ENCODE measurements around the gene THRAP3. TPM values are rescaled to one million over a fixed set of nuclear protein-coding genes. Genes with fewer than 3 reads are reported as not detected.

Gene THRAP3
- polyA plus RNA-seq, 1 of the 3 experiments (the other 2 are of a cell fraction) = 33.7 TPM

DNA sequence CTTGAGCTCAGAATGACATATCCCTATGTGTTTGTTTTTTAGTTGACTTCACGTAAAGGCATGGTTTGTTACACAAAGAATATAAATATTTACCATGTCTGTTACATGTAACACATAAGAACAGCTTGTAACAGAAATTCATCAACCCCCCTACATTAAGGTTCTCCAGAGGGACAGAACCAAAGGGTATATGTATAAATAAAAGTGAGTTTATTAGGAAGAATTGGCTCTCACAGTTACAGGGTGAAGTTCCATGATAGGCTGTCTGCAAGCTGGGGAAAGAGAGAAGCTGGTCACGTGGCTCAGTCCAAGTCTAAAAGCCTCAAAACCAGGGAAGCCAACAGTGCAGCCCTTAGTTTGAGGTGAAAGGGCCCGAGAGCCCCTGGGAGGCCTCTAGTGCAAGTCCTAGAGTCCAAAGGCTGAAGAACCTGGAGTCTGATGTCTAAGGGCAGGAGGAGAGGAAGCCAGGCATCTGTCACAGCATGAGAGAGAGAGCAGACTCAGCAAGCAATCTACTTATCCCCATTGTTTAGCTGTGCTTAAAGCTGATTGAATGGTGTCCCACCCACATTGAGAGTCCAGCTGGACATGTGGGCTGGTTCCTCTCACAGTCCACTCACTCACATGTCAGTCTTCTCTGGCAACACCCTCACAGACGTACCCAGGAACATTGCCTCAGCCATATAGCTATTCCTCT is 15.8 kb downstream of the THRAP3 start:
- TF ChIP-seq ELF1 (IDR thresholded peaks at IDR 0.05) (no peak), TEAD4 (IDR thresholded peaks at IDR 0.05; ENCODE audit: borderline replicate concordance, insufficient read depth) (no peak), MXI1 (IDR thresholded peaks at IDR 0.05; ENCODE audit: low read depth, low read length) (0 out of 2 replicates have a peak, but pooled peaks have one; percentile 18)
- no peaks in the 10 kb centered on the region for H3K9me2 ChIP-seq
- H3K27me3 ChIP-seq (ENCODE audit: insufficient read depth) = no peaks in the 10 kb centered on the region
- peaks cover 97% of the 10 kb centered on the region for H3K79me2 ChIP-seq (ENCODE audit: insufficient read depth)
- H3F3A ChIP-seq (replicated peaks; ENCODE audit: insufficient read depth) = peaks cover 38% of the 10 kb centered on the region
- peaks cover 0 to 33% of the 10 kb centered on the region in 2 experiments for H3K36me3 ChIP-seq (replicated peaks in 1 of 2; ENCODE audit: control insufficient read depth in 1 of 2, insufficient read depth in 2 of 2, low read length in 1 of 2)
- 88% methylated on average over 4 of the region's 4 CpGs for WGBS (ENCODE audit: low lambda C conversion rate)
- H3K4me3 ChIP-seq (ENCODE audit: low read depth in 2 of 2, low read length in 1 of 2) = no peak overlapping the region
- H3K27ac ChIP-seq (ENCODE audit: low read depth in 2 of 2, low read length in 1 of 2) = no peak overlapping the region
- DNase-seq = no peak
- no peak overlapping the region for H3K4me2 ChIP-seq
- H2AFZ ChIP-seq (ENCODE audit: low read depth) = no peak overlapping the region
- POLR2A ChIA-PET = no interaction called here
- no peak overlapping the region for H3K9ac ChIP-seq
- H4K20me1 ChIP-seq (ENCODE audit: insufficient read depth) = peaks cover 91% of the 10 kb centered on the region
- CTCF ChIA-PET = interaction anchor here (1.2 to 2.1 kb wide), 2 partner anchors 23 to 52 kb away, joined by 3 to 5 read pairs; no protein-coding TSS in a partner anchor
- H3K4me1 ChIP-seq (ENCODE audit: control insufficient read depth in 1 of 2, insufficient read depth in 2 of 2, low read depth in 1 of 2, low read length in 1 of 2) = no peaks in the 10 kb centered on the region
- H3K9me3 ChIP-seq = no peaks in the 10 kb centered on the region

GRCh38 chr1:36247538-36247937 is 23.3 kb downstream of the THRAP3 start:
- peaks cover 91% of the 10 kb centered on the region for H4K20me1 ChIP-seq (ENCODE audit: insufficient read depth)
- TF ChIP-seq TCF12 (IDR thresholded peaks at IDR 0.05) (no peak), RXRA (IDR thresholded peaks at IDR 0.05; ENCODE audit: borderline replicate concordance, low read depth) (no peak), RFX5 (IDR thresholded peaks at IDR 0.05; ENCODE audit: low read length) (no peak), JUND (IDR thresholded peaks at IDR 0.05) (no peak), GABPA (IDR thresholded peaks at IDR 0.05; ENCODE audit: low read depth) (no peak), FOSL2 (IDR thresholded peaks at IDR 0.05; ENCODE audit: borderline replicate concordance, low read depth) (no peak), MXI1 (IDR thresholded peaks at IDR 0.05; ENCODE audit: low read depth, low read length) (no peak), ELF1 (IDR thresholded peaks at IDR 0.05) (no peak), SMC3 (IDR thresholded peaks at IDR 0.05; ENCODE audit: low read depth, low read length) (no peak), TEAD4 (IDR thresholded peaks at IDR 0.05; ENCODE audit: borderline replicate concordance, insufficient read depth) (no peak), SIN3A (IDR thresholded peaks at IDR 0.05; ENCODE audit: borderline replicate concordance, low read depth, low read length) (no peak)
- TF ChIP-seq, protein P1, sequence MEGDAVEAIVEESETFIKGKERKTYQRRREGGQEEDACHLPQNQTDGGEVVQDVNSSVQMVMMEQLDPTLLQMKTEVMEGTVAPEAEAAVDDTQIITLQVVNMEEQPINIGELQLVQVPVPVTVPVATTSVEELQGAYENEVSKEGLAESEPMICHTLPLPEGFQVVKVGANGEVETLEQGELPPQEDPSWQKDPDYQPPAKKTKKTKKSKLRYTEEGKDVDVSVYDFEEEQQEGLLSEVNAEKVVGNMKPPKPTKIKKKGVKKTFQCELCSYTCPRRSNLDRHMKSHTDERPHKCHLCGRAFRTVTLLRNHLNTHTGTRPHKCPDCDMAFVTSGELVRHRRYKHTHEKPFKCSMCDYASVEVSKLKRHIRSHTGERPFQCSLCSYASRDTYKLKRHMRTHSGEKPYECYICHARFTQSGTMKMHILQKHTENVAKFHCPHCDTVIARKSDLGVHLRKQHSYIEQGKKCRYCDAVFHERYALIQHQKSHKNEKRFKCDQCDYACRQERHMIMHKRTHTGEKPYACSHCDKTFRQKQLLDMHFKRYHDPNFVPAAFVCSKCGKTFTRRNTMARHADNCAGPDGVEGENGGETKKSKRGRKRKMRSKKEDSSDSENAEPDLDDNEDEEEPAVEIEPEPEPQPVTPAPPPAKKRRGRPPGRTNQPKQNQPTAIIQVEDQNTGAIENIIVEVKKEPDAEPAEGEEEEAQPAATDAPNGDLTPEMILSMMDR (IDR thresholded peaks at IDR 0.05) = no peak
- TF ChIP-seq, protein P2, sequence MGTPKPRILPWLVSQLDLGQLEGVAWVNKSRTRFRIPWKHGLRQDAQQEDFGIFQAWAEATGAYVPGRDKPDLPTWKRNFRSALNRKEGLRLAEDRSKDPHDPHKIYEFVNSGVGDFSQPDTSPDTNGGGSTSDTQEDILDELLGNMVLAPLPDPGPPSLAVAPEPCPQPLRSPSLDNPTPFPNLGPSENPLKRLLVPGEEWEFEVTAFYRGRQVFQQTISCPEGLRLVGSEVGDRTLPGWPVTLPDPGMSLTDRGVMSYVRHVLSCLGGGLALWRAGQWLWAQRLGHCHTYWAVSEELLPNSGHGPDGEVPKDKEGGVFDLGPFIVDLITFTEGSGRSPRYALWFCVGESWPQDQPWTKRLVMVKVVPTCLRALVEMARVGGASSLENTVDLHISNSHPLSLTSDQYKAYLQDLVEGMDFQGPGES (IDR thresholded peaks at IDR 0.05; ENCODE audit: low read depth, low read length) = no peak
- TF ChIP-seq, protein P3, sequence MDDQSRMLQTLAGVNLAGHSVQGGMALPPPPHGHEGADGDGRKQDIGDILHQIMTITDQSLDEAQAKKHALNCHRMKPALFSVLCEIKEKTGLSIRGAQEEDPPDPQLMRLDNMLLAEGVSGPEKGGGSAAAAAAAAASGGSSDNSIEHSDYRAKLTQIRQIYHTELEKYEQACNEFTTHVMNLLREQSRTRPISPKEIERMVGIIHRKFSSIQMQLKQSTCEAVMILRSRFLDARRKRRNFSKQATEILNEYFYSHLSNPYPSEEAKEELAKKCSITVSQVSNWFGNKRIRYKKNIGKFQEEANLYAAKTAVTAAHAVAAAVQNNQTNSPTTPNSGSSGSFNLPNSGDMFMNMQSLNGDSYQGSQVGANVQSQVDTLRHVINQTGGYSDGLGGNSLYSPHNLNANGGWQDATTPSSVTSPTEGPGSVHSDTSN (IDR thresholded peaks at IDR 0.05) = no peak
- TF ChIP-seq, protein P4, sequence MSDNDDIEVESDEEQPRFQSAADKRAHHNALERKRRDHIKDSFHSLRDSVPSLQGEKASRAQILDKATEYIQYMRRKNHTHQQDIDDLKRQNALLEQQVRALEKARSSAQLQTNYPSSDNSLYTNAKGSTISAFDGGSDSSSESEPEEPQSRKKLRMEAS (IDR thresholded peaks at IDR 0.05; ENCODE audit: low read depth) = no peak
- TF ChIP-seq, protein P5, sequence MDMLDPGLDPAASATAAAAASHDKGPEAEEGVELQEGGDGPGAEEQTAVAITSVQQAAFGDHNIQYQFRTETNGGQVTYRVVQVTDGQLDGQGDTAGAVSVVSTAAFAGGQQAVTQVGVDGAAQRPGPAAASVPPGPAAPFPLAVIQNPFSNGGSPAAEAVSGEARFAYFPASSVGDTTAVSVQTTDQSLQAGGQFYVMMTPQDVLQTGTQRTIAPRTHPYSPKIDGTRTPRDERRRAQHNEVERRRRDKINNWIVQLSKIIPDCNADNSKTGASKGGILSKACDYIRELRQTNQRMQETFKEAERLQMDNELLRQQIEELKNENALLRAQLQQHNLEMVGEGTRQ (IDR thresholded peaks at IDR 0.05; ENCODE audit: borderline replicate concordance, low read depth, low read length) = no peak
- TF ChIP-seq, protein P6, sequence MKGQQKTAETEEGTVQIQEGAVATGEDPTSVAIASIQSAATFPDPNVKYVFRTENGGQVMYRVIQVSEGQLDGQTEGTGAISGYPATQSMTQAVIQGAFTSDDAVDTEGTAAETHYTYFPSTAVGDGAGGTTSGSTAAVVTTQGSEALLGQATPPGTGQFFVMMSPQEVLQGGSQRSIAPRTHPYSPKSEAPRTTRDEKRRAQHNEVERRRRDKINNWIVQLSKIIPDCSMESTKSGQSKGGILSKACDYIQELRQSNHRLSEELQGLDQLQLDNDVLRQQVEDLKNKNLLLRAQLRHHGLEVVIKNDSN (IDR thresholded peaks at IDR 0.05; ENCODE audit: borderline replicate concordance, low read depth) = no peak

More at GRCh38 chr1:36247538-36247937, 23.3 kb downstream of the THRAP3 start:
- H3K9ac ChIP-seq = no peak overlapping the region
- POLR2A ChIA-PET = no interaction called here
- H2AFZ ChIP-seq (ENCODE audit: low read depth) = no peak overlapping the region
- no peak for DNase-seq
- CTCF ChIA-PET = no interaction called here
- H3K9me3 ChIP-seq = no peaks in the 10 kb centered on the region
- peaks cover 0 to 6% of the 10 kb centered on the region in 2 experiments; a peak in 2 of 4 replicates for H3K4me1 ChIP-seq (ENCODE audit: control insufficient read depth in 1 of 2, insufficient read depth in 2 of 2, low read depth in 1 of 2, low read length in 1 of 2)
- no peaks in the 10 kb centered on the region for H3K27me3 ChIP-seq (ENCODE audit: insufficient read depth)
- H3K9me2 ChIP-seq = no peaks in the 10 kb centered on the region
- H3F3A ChIP-seq (replicated peaks; ENCODE audit: insufficient read depth) = peaks cover 31% of the 10 kb centered on the region
- WGBS (ENCODE audit: low lambda C conversion rate) = 94% methylated on average over 3 of the region's 3 CpGs
- no peaks in the 10 kb centered on the region for H3K36me3 ChIP-seq (replicated peaks in 1 of 2; ENCODE audit: control insufficient read depth in 1 of 2, insufficient read depth in 2 of 2, low read length in 1 of 2)
- no peak overlapping the region for H3K4me3 ChIP-seq (ENCODE audit: low read depth in 2 of 2, low read length in 1 of 2)
- H3K4me2 ChIP-seq = no peak overlapping the region
- H3K27ac ChIP-seq (ENCODE audit: low read depth in 2 of 2, low read length in 1 of 2) = peak overlapping the region in 1 of 2 experiments; percentile 72; a peak in 2 of 4 replicates
- peaks cover 97% of the 10 kb centered on the region for H3K79me2 ChIP-seq (ENCODE audit: insufficient read depth)
